ENCODE results near the gene SLC25A25. TPM values are rescaled to one million over a fixed set of nuclear protein-coding genes. Genes with fewer than 3 reads are reported as not detected.

SLC25A25 gene
- total and polyA plus RNA-seq, 9 of the 15 experiments (the other 6 are each of a cell fraction or from before 2014, with no cell fraction given): 0.07 to 35.9 (median 23.2) TPM

DNA sequence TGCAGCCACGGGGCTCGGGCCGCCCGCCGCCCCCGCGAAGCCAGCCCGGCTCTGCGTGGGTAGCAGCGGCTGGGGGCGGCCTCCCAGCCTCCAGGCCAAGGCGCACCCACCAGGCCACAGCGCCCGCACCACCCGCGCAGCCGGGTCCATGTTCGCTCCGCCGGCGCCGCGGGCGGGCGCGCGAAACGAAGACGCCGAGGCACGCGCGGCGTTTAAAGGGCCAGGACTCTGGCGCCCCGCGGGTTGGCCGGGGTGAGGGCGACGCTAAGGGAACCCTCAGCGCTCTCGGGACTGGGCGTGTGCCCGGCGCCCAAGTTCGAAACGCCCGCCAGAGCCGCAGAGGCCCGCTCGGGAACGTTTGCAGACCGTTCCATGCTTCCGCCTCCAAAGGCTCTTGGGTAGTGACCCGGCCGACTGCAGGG, 59.5 kb downstream of the SLC25A25 start, which contains the start of gene PTGES2 (continued):
- TF ChIP-seq, protein P1, sequence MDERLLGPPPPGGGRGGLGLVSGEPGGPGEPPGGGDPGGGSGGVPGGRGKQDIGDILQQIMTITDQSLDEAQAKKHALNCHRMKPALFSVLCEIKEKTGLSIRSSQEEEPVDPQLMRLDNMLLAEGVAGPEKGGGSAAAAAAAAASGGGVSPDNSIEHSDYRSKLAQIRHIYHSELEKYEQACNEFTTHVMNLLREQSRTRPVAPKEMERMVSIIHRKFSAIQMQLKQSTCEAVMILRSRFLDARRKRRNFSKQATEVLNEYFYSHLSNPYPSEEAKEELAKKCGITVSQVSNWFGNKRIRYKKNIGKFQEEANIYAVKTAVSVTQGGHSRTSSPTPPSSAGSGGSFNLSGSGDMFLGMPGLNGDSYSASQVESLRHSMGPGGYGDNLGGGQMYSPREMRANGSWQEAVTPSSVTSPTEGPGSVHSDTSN (CRISPR knock-in tag; IDR thresholded peaks at IDR 0.05; ENCODE audit: low read depth): no peak
- TF ChIP-seq, protein P1 (tag; conservative IDR thresholded peaks at IDR 0.05; ENCODE audit: low read depth): no peak
- TF ChIP-seq ZNF184 (CRISPR knock-in tag; IDR thresholded peaks at IDR 0.05) (no peak), GATAD2B (IDR thresholded peaks at IDR 0.05; ENCODE audit: borderline replicate concordance) (peak; percentile 92), WHSC1 (IDR thresholded peaks at IDR 0.05; ENCODE audit: low read length) (no peak), ILK (tag; IDR thresholded peaks at IDR 0.05; ENCODE audit: borderline replicate concordance, low read depth) (no peak), MYNN (IDR thresholded peaks at IDR 0.05) (no peak), MYNN (CRISPR knock-in tag; IDR thresholded peaks at IDR 0.05) (no peak), MBD2 (IDR thresholded peaks at IDR 0.05; ENCODE audit: borderline replicate concordance, low read depth) (0 out of 2 replicates have a peak, but pooled peaks have one; percentile 2), NCOA1 (IDR thresholded peaks at IDR 0.05; ENCODE audit: low read depth) (no peak), ZFP36 (IDR thresholded peaks at IDR 0.05; ENCODE audit: low read depth, low read length, partially characterized antibody) (no peak), CTBP1 (IDR thresholded peaks at IDR 0.05; ENCODE audit: borderline replicate concordance) (peak; percentile 73; the same call in 1 of the 2 replicates), ZNF217 (CRISPR knock-in tag; IDR thresholded peaks at IDR 0.05) (no peak), SIN3B (IDR thresholded peaks at IDR 0.05; ENCODE audit: low read depth) (peak; percentile 64; the same call in 1 of the 2 replicates), GTF2A2 (tag; IDR thresholded peaks at IDR 0.05) (no peak), TFE3 (CRISPR knock-in tag; IDR thresholded peaks at IDR 0.05) (no peak), ZNF23 (CRISPR knock-in tag; IDR thresholded peaks at IDR 0.05) (no peak), RFX7 (CRISPR knock-in tag; IDR thresholded peaks at IDR 0.05) (no peak), ATF6 (CRISPR knock-in tag; IDR thresholded peaks at IDR 0.05) (no peak), HCFC1 (IDR thresholded peaks at IDR 0.05; ENCODE audit: low read depth, low read length) (peak; percentile 35; the same call in 1 of the 2 replicates), BRCA1 (IDR thresholded peaks at IDR 0.05) (no peak), BRCA1 (CRISPR knock-in tag; IDR thresholded peaks at IDR 0.05) (peak; percentile 69; the same call in 1 of the 2 replicates), U2AF2 (optimal IDR thresholded peaks at IDR 0.05; ENCODE audit: low read depth, low read length) (no peak)
- TF ChIP-seq, protein P2, sequence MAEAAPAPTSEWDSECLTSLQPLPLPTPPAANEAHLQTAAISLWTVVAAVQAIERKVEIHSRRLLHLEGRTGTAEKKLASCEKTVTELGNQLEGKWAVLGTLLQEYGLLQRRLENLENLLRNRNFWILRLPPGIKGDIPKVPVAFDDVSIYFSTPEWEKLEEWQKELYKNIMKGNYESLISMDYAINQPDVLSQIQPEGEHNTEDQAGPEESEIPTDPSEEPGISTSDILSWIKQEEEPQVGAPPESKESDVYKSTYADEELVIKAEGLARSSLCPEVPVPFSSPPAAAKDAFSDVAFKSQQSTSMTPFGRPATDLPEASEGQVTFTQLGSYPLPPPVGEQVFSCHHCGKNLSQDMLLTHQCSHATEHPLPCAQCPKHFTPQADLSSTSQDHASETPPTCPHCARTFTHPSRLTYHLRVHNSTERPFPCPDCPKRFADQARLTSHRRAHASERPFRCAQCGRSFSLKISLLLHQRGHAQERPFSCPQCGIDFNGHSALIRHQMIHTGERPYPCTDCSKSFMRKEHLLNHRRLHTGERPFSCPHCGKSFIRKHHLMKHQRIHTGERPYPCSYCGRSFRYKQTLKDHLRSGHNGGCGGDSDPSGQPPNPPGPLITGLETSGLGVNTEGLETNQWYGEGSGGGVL (CRISPR knock-in tag; IDR thresholded peaks at IDR 0.05): no peak
